ENCODE measurements around the gene KAZN. TPM values are rescaled to one million over a fixed set of nuclear protein-coding genes. Genes with fewer than 3 reads are reported as not detected.
A peak's percentile ranks its signal among the peaks of the same experiment; 100 is the strongest.

Gene KAZN
- total and polyA plus RNA-seq, 8 donors: 1.2 to 50.7 (median 6.8) TPM

DNA sequence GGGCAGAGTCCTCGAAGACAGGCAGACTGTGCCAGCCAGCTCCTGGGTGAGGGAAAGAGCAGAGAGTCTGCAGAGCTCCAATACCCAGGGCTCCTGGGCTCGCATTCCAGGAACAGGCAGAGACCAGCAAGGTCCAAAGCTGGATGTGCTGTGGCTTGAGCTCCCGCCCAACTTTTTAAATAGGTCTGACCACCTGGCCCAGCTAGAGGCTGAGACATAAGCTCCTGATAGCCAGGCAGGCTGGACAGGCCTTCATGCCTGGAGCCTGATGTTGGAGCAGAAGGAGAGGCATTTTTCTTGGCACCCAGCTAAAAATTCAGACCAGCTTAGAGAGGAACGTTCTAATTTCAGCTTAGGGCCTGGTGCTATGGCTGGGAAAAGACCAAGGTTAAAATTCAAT is 376.6 kb downstream of the KAZN start:
- no peaks in the 10 kb centered on the region for H3K27me3 ChIP-seq
- H3K36me3 ChIP-seq: no peaks in the 10 kb centered on the region
- no peak for DNase-seq
- intact Hi-C loops (cut with DNase I; ENCODE audit: low total_unique reads): no loop called here
- H3K4me3 ChIP-seq: no peak overlapping the region
- peaks cover 0 to 11% (median 3%) of the 10 kb centered on the region in 4 donors for H3K9me3 ChIP-seq
- 71 to 83% (median 77%) methylated on average over 2 to 4 of the region's 4 CpGs for WGBS, 5 donors
- H3K4me1 ChIP-seq: peaks cover 0 to 26% (median 12%) of the 10 kb centered on the region in 4 donors
- H3K27ac ChIP-seq: no peak overlapping the region
- no peak for TF ChIP-seq POLR2AphosphoS5 (IDR thresholded peaks at IDR 0.05)
- no peak for TF ChIP-seq POLR2A (IDR thresholded peaks at IDR 0.05)
- TF ChIP-seq CTCF (IDR thresholded peaks at IDR 0.05): no peak
- no peak for TF ChIP-seq EP300 (IDR thresholded peaks at IDR 0.05)

- DNase-seq: no peak
- H3K27ac ChIP-seq: no peak overlapping the region
- no peaks in the 10 kb centered on the region for H3K36me3 ChIP-seq
- TF ChIP-seq POLR2A (IDR thresholded peaks at IDR 0.05) (no peak), EP300 (IDR thresholded peaks at IDR 0.05) (no peak), POLR2AphosphoS5 (IDR thresholded peaks at IDR 0.05) (no peak), CTCF (IDR thresholded peaks at IDR 0.05) (no peak)
- intact Hi-C loops (cut with DNase I; ENCODE audit: low total_unique reads): no loop called here
- 85 to 95% (median 91%) methylated on average over 9 to 13 of the region's 13 CpGs for WGBS, 5 donors
- no peak overlapping the region for H3K4me3 ChIP-seq
- peaks cover 0 to 11% (median 3%) of the 10 kb centered on the region in 4 donors for H3K9me3 ChIP-seq
- H3K4me1 ChIP-seq: peaks cover 0 to 23% (median 6%) of the 10 kb centered on the region in 4 donors
- no peaks in the 10 kb centered on the region for H3K27me3 ChIP-seq
Measured at GRCh38 chr1:14976256-14976655, 377.8 kb downstream of the KAZN start.

GRCh38 chr1:14977338-14977931 is 378.9 kb downstream of the KAZN start:
- Histone ChIP-seq H3K27me3 (no peaks in the 10 kb centered on the region), H3K36me3 (no peaks in the 10 kb centered on the region), H3K9me3 (peaks cover 0 to 11% (median 3%) of the 10 kb centered on the region in 4 donors), H3K27ac (no peak overlapping the region), H3K4me3 (no peak overlapping the region), H3K4me1 (peaks cover 0 to 14% (median 3%) of the 10 kb centered on the region in 4 donors)
- 68 to 87% (median 77%) methylated on average over 12 to 15 of the region's 15 CpGs for WGBS, 5 donors
- intact Hi-C loops (cut with DNase I; ENCODE audit: low total_unique reads): no loop called here
- no peak for TF ChIP-seq EP300 (IDR thresholded peaks at IDR 0.05)
- TF ChIP-seq CTCF (IDR thresholded peaks at IDR 0.05): no peak
- TF ChIP-seq POLR2AphosphoS5 (IDR thresholded peaks at IDR 0.05): no peak
- no peak for TF ChIP-seq POLR2A (IDR thresholded peaks at IDR 0.05)
- no peak for DNase-seq

DNA sequence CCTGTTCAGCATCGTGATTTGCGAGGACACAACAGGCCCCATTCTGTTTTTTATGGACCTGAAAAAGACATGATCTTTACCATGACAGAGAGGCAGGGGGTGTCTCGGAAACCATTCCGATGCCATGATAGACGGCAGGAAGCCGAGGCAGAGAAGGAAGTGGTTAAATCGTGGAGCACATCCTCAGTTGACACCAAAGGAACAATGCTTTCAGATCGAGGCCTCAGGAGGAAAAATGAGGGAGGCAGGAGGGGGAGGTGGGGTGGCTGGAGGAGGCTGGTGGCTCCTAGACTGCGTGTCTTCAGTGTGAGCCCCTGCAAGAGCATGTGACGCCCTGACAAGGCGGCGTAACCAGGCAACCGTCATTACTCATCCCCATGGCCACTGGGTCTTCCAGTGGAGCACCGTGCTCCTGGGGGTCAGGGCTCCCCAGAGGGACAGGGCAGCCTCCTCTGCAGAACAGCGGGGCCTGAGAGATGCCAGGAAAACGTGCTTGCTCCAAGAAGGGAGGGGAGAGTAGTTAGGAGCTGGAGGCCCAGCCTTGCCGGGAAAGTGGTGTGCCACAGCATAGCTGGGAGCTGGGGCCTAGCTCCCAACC is 382.2 kb downstream of the KAZN start:
- 57 to 63% (median 57%) methylated on average over 15 to 17 of the region's 17 CpGs for WGBS, 5 donors
- Histone ChIP-seq H3K36me3 (no peaks in the 10 kb centered on the region), H3K9me3 (no peaks in the 10 kb centered on the region), H3K27ac (no peak overlapping the region), H3K4me3 (no peak overlapping the region), H3K27me3 (no peaks in the 10 kb centered on the region), H3K4me1 (peaks cover 0 to 8% (median 3%) of the 10 kb centered on the region in 4 donors)
- DNase-seq: peak in 1 of 2 donors; percentile 57
- TF ChIP-seq CTCF (IDR thresholded peaks at IDR 0.05) (no peak), POLR2A (IDR thresholded peaks at IDR 0.05) (no peak), POLR2AphosphoS5 (IDR thresholded peaks at IDR 0.05) (no peak), EP300 (IDR thresholded peaks at IDR 0.05) (no peak)
- intact Hi-C loops (cut with DNase I; ENCODE audit: low total_unique reads): no loop called here
